HepG2 (cell line): ENCODE results near the gene STX4. TPM values are rescaled to one million over a fixed set of nuclear protein-coding genes. Genes with fewer than 3 reads are reported as not detected.

Experiments
- ARID5B ChIP-seq: IDR thresholded peaks from 2 replicates; pipeline ENCODE4 v1.4.0; 2020; ENCODE audit warnings: mild to moderate bottlenecking, missing genetic modification reagents
- E2F5 ChIP-seq: sonication (generic); formaldehyde crosslinking; conservative IDR thresholded peaks from 2 replicates; pipeline ENCODE4 v1.4.0; 2020; ENCODE audit warnings: missing genetic modification reagents
- ETV6 ChIP-seq: sonication (generic); formaldehyde crosslinking; conservative IDR thresholded peaks from 2 replicates; pipeline ENCODE4 v1.4.0; 2020; ENCODE audit warnings: missing genetic modification reagents
- FOXA1 ChIP-seq, 2 experiments: fragments of 450-650 bp in 1 of 2; sonication (generic) in 1 of 2; formaldehyde crosslinking in 1 of 2; IDR thresholded peaks; 2 replicates each; pipeline versions ENCODE4 v1.4.0 to v1.6.1; 2016 to 2020; ENCODE audit warnings: missing genetic modification reagents in 1 of 2
- JARID2 ChIP-seq: sonication (generic); formaldehyde crosslinking; IDR thresholded peaks from 2 replicates; pipeline ENCODE4 v1.8.1; 2023; ENCODE audit warnings: missing genetic modification reagents, inconsistent platforms; ENCODE audit not compliant: insufficient replicate concordance
- NFAT5 ChIP-seq: sonication (generic); formaldehyde crosslinking; IDR thresholded peaks from 2 replicates; pipeline ENCODE4 v1.4.0; 2020; ENCODE audit warnings: missing genetic modification reagents
- PRDM10 ChIP-seq: sonication (generic); formaldehyde crosslinking; IDR thresholded peaks from 2 replicates; pipeline ENCODE4 v1.4.0; 2020; ENCODE audit warnings: low read depth, missing genetic modification reagents
- REL ChIP-seq: sonication (generic); formaldehyde crosslinking; conservative IDR thresholded peaks from 2 replicates; pipeline ENCODE4 v1.8.0; 2022; ENCODE audit warnings: mild to moderate bottlenecking, missing genetic modification reagents, moderate library complexity
- TGIF2 ChIP-seq: IDR thresholded peaks from 2 replicates; pipeline ENCODE4 v1.6.1; 2016; ENCODE audit warnings: control low read depth, missing compliant biosample characterization
- ZNF276 ChIP-seq: sonication (generic); formaldehyde crosslinking; IDR thresholded peaks from 2 replicates; pipeline ENCODE4 v1.4.0; 2020; ENCODE audit warnings: mild to moderate bottlenecking, low read depth, missing genetic modification reagents
- ZNF788 ChIP-seq: sonication (generic); formaldehyde crosslinking; IDR thresholded peaks from 2 replicates; pipeline ENCODE4 v1.5.0; 2020; ENCODE audit warnings: mild to moderate bottlenecking, missing genetic modification reagents, borderline replicate concordance
- polyA plus RNA-seq, 8 experiments: library from polyadenylated mRNA; depleted of rRNA in 3 of 8; stranded (reverse) in 7 of 8; unstranded in 1 of 8; fragments of >200 nt; fragmentation: Illumina TruSeq in 4 of 8; extraction: Trizol in 4 of 8; gene quantifications; 2 replicates each; pipeline versions ENCODE4 v1.2.1 to v1.2.3, GENCODE V29; 2011 to 2016; ENCODE audit warnings: low read depth in 4 of 8, missing spikeins in 1 of 8, mixed read lengths in 1 of 8; ENCODE audit not compliant: insufficient read depth in 1 of 8
- total RNA-seq, 5 experiments: library from RNA; depleted of rRNA; stranded (reverse); fragments of >200 nt; fragmentation: Illumina TruSeq; extraction: Trizol; gene quantifications; 2 replicates each; pipeline ENCODE4 v1.2.3, GENCODE V29; 2016; ENCODE audit warnings: low read depth in 1 of 5

The STX4 gene
- total and polyA plus RNA-seq, 2 of the 13 experiments (the other 11 are each of a cell fraction or from before 2014, with no cell fraction given): 29.2 to 34.6 TPM

GRCh38 chr16:30996985-30997724, 36.2 kb upstream of the STX4 start (continued):
- peak; percentile 74 for TF ChIP-seq NFAT5 (CRISPR knock-in tag)
- TF ChIP-seq E2F5 (CRISPR knock-in tag): no peak
- peak; percentile 43; the same call in 1 of the 2 replicates for TF ChIP-seq ETV6 (CRISPR knock-in tag)
- TF ChIP-seq ZNF788 (CRISPR knock-in tag): 0 out of 2 replicates have a peak, but pooled peaks have one; percentile 45
- TF ChIP-seq TGIF2 (CRISPR knock-in tag): no peak; the same call in 1 of the 2 replicates
- TF ChIP-seq ZNF276 (CRISPR knock-in tag): peak; percentile 84; the same call in 1 of the 2 replicates
- TF ChIP-seq REL (CRISPR knock-in tag): no peak; the same call in 1 of the 2 replicates
- TF ChIP-seq FOXA1 (IDR thresholded peaks at IDR 0.05): no peak
- TF ChIP-seq FOXA1 (CRISPR knock-in tag; IDR thresholded peaks at IDR 0.05): peak; percentile 48
- TF ChIP-seq ARID5B: peak; percentile 32; the same call in 1 of the 2 replicates
- peak; percentile 88 for TF ChIP-seq JARID2 (CRISPR knock-in tag)
- TF ChIP-seq PRDM10 (CRISPR knock-in tag): peak; percentile 45; the same call in 1 of the 2 replicates
